ENCODE measurements around the gene BGN. TPM values are rescaled to one million over a fixed set of nuclear protein-coding genes. Genes with fewer than 3 reads are reported as not detected.

Gene BGN
- total and polyA plus RNA-seq, 4 donors: 77.9 to 161 (median 126) TPM

GRCh38 chrX:153491918-153492317 lies 2.9 kb upstream of the BGN start:
- Histone ChIP-seq H3K36me3 (ENCODE audit: control insufficient read depth in 4 of 4, insufficient read depth in 4 of 4, low read length in 4 of 4) (no peaks in the 10 kb centered on the region), H3K9me3 (ENCODE audit: control insufficient read depth in 4 of 4, insufficient read depth in 3 of 4, low read length in 3 of 4) (no peaks in the 10 kb centered on the region), H3K27ac (ENCODE audit: low read depth in 1 of 2, low read length in 1 of 2) (peak overlapping the region in 1 of 2 donors; percentile 51), H3K4me1 (ENCODE audit: control insufficient read depth in 5 of 5, insufficient read depth in 5 of 5, low read length in 5 of 5) (peaks cover 0 to 62% (median 17%) of the 10 kb centered on the region in 5 donors), H3K4me3 (no peak overlapping the region), H3K9ac (ENCODE audit: insufficient read depth in 1 of 2, low read length in 2 of 2) (no peak overlapping the region), H3K27me3 (ENCODE audit: control insufficient read depth in 3 of 3, insufficient read depth in 3 of 3, low read length in 2 of 3) (no peaks in the 10 kb centered on the region)
- peak; percentile 52 to 67 (median 58) for DNase-seq
- TF ChIP-seq CTCF (IDR thresholded peaks at IDR 0.05; ENCODE audit: control extremely low read depth, extremely low read depth): no peak
- no peak for ATAC-seq (ENCODE audit: insufficient read depth, low FRiP score)
- WGBS, 2 donors: 2 to 47% methylated on average over 7 to 11 of the region's 11 CpGs

GRCh38 chrX:153492543-153492942 lies 2.2 kb upstream of the BGN start:
- WGBS, 2 donors: 74 to 75% methylated on average over 11 to 12 of the region's 12 CpGs
- H3K9ac ChIP-seq (ENCODE audit: insufficient read depth in 1 of 2, low read length in 2 of 2): no peak overlapping the region
- ATAC-seq (ENCODE audit: insufficient read depth, low FRiP score) (no peak), DNase-seq (no peak)
- no peak for TF ChIP-seq CTCF (IDR thresholded peaks at IDR 0.05; ENCODE audit: control extremely low read depth, extremely low read depth)
- H3K27me3 ChIP-seq (ENCODE audit: control insufficient read depth in 3 of 3, insufficient read depth in 3 of 3, low read length in 2 of 3): no peaks in the 10 kb centered on the region
- H3K4me1 ChIP-seq (ENCODE audit: control insufficient read depth in 5 of 5, insufficient read depth in 5 of 5, low read length in 5 of 5): peaks cover 0 to 58% (median 13%) of the 10 kb centered on the region in 5 donors
- no peak overlapping the region for H3K4me3 ChIP-seq
- H3K36me3 ChIP-seq (ENCODE audit: control insufficient read depth in 4 of 4, insufficient read depth in 4 of 4, low read length in 4 of 4): no peaks in the 10 kb centered on the region
- no peak overlapping the region for H3K27ac ChIP-seq (ENCODE audit: low read depth in 1 of 2, low read length in 1 of 2)
- H3K9me3 ChIP-seq (ENCODE audit: control insufficient read depth in 4 of 4, insufficient read depth in 3 of 4, low read length in 3 of 4): no peaks in the 10 kb centered on the region

- Histone ChIP-seq H3K9ac (ENCODE audit: insufficient read depth in 1 of 2, low read length in 2 of 2) (no peak overlapping the region), H3K4me1 (ENCODE audit: control insufficient read depth in 5 of 5, insufficient read depth in 5 of 5, low read length in 5 of 5) (peaks cover 0 to 53% (median 12%) of the 10 kb centered on the region in 5 donors), H3K4me3 (no peak overlapping the region), H3K36me3 (ENCODE audit: control insufficient read depth in 4 of 4, insufficient read depth in 4 of 4, low read length in 4 of 4) (no peaks in the 10 kb centered on the region), H3K27ac (ENCODE audit: low read depth in 1 of 2, low read length in 1 of 2) (no peak overlapping the region), H3K9me3 (ENCODE audit: control insufficient read depth in 4 of 4, insufficient read depth in 3 of 4, low read length in 3 of 4) (no peaks in the 10 kb centered on the region), H3K27me3 (ENCODE audit: control insufficient read depth in 3 of 3, insufficient read depth in 3 of 3, low read length in 2 of 3) (no peaks in the 10 kb centered on the region)
- TF ChIP-seq CTCF (IDR thresholded peaks at IDR 0.05; ENCODE audit: control extremely low read depth, extremely low read depth): no peak
- WGBS, 2 donors: 81 to 89% methylated on average over 11 of the region's 11 CpGs
- no peak for ATAC-seq (ENCODE audit: insufficient read depth, low FRiP score)
- no peak for DNase-seq
Observed at GRCh38 chrX:153493085-153493484, 1.7 kb upstream of the BGN start.

- TF ChIP-seq CTCF (IDR thresholded peaks at IDR 0.05; ENCODE audit: control extremely low read depth, extremely low read depth): no peak
- no peak for ATAC-seq (ENCODE audit: insufficient read depth, low FRiP score)
- peak overlapping the region in 1 of 2 donors; percentile 17 for H3K27ac ChIP-seq (ENCODE audit: low read depth in 1 of 2, low read length in 1 of 2)
- peaks cover 0 to 45% (median 11%) of the 10 kb centered on the region in 5 donors for H3K4me1 ChIP-seq (ENCODE audit: control insufficient read depth in 5 of 5, insufficient read depth in 5 of 5, low read length in 5 of 5)
- no peaks in the 10 kb centered on the region for H3K27me3 ChIP-seq (ENCODE audit: control insufficient read depth in 3 of 3, insufficient read depth in 3 of 3, low read length in 2 of 3)
- DNase-seq: peak in 2 of 3 donors; percentile 11 to 28
- 62 to 72% methylated on average over 11 to 12 of the region's 12 CpGs for WGBS, 2 donors
- no peak overlapping the region for H3K4me3 ChIP-seq
- no peaks in the 10 kb centered on the region for H3K9me3 ChIP-seq (ENCODE audit: control insufficient read depth in 4 of 4, insufficient read depth in 3 of 4, low read length in 3 of 4)
- no peaks in the 10 kb centered on the region for H3K36me3 ChIP-seq (ENCODE audit: control insufficient read depth in 4 of 4, insufficient read depth in 4 of 4, low read length in 4 of 4)
- no peak overlapping the region for H3K9ac ChIP-seq (ENCODE audit: insufficient read depth in 1 of 2, low read length in 2 of 2)
Observed at GRCh38 chrX:153494061-153494460, 719 bp upstream of the BGN start.

Data from lung (tissue), 12 donors.